GM23248 (cell line): ENCODE data around the gene ADRB2. TPM values are rescaled to one million over a fixed set of nuclear protein-coding genes. Genes with fewer than 3 reads are reported as not detected.

Experiments used
- DNase-seq: peaks from one replicate; pipeline ENCODE4 v3.0.0-alpha.2; 2015
- H2AFZ ChIP-seq: fragments of 200-600 bp; sonication (generic); 2 replicates; pipeline ENCODE4 v1.6.1; 2016; ENCODE audit warnings: antibody characterized with exemption
- H3F3A ChIP-seq: fragments of 200-600 bp; sonication (generic); 2 replicates; pipeline ENCODE4 v1.6.1; 2016; ENCODE audit warnings: mild to moderate bottlenecking, antibody characterized with exemption, mixed run types; ENCODE audit not compliant: insufficient read depth
- H3K27ac ChIP-seq: fragments of 200-600 bp; sonication (generic); 2 replicates; pipeline ENCODE4 v1.5.1; 2016; ENCODE audit warnings: mild to moderate bottlenecking
- H3K27me3 ChIP-seq: fragments of 200-600 bp; sonication (generic); replicated peaks from 2 replicates; pipeline ENCODE4 v1.6.1; 2016; ENCODE audit warnings: mild to moderate bottlenecking; ENCODE audit not compliant: insufficient read depth
- H3K36me3 ChIP-seq: fragments of 200-600 bp; sonication (generic); 2 replicates; pipeline ENCODE4 v1.6.1; 2016; ENCODE audit warnings: low read depth, mild to moderate bottlenecking
- H3K4me1 ChIP-seq: fragments of 200-600 bp; sonication (generic); 2 replicates; pipeline ENCODE4 v1.6.1; 2016; ENCODE audit warnings: mild to moderate bottlenecking; ENCODE audit not compliant: insufficient read depth
- H3K4me2 ChIP-seq: fragments of 200-600 bp; sonication (generic); one replicate; pipeline ENCODE4 v1.6.1; 2016; ENCODE audit warnings: mild to moderate bottlenecking; ENCODE audit not compliant: unreplicated experiment
- H3K4me3 ChIP-seq: fragments of 200-600 bp; sonication (generic); 2 replicates; pipeline ENCODE4 v1.5.1; 2016; ENCODE audit warnings: mild to moderate bottlenecking
- H3K79me2 ChIP-seq: fragments of 200-600 bp; sonication (generic); 2 replicates; pipeline ENCODE4 v1.6.1; 2016; ENCODE audit warnings: mild to moderate bottlenecking; ENCODE audit not compliant: insufficient read depth
- H3K9ac ChIP-seq: fragments of 200-600 bp; sonication (generic); 2 replicates; pipeline ENCODE4 v1.6.1; 2016; ENCODE audit warnings: mild to moderate bottlenecking
- H3K9me2 ChIP-seq: fragments of 200-600 bp; sonication (generic); 2 replicates; pipeline ENCODE4 v1.6.1; 2016; ENCODE audit warnings: mixed run types, mild to moderate bottlenecking, moderate library complexity; ENCODE audit not compliant: insufficient read depth
- H3K9me3 ChIP-seq: fragments of 200-600 bp; sonication (generic); one replicate; pipeline ENCODE4 v1.6.1; 2017; ENCODE audit warnings: low read depth
- H4K20me1 ChIP-seq: fragments of 200-600 bp; sonication (generic); 2 replicates; pipeline ENCODE4 v1.6.0; 2016; ENCODE audit not compliant: insufficient read depth
- EZH2 ChIP-seq: fragments of 200-600 bp; sonication (generic); IDR thresholded peaks from 2 replicates; pipeline ENCODE4 v1.6.1; 2018; ENCODE audit warnings: antibody characterized with exemption, mild to moderate bottlenecking; ENCODE audit not compliant: insufficient read depth, poor library complexity, severe bottlenecking
- EZH2phosphoT487 ChIP-seq: fragments of 200-600 bp; sonication (generic); IDR thresholded peaks from 2 replicates; pipeline ENCODE4 v1.6.1; 2018; ENCODE audit warnings: antibody characterized with exemption, moderate library complexity, mild to moderate bottlenecking, low read depth; ENCODE audit not compliant: insufficient read depth
- WGBS, 2 experiments: methylation state at CpG; one replicate each; pipeline ENCODE4 v1.1.6; 2015 to 2017; ENCODE audit warnings: low lambda C conversion rate in 2 of 2, low coverage in 1 of 2; ENCODE audit errors: missing lambda C conversion rate in 2 of 2; 5-methylcytosine and 5-hydroxymethylcytosine counted together
- in situ Hi-C: fragments of 300-500 bp; cut with MboI; formaldehyde crosslinking; loops from 2 replicates; pipeline ENCODE4 v1.15.0; 2020
- polyA plus RNA-seq: library from polyadenylated mRNA; unstranded; fragments of >200 nt; fragmentation: Nextera tagmentation; extraction: Ambion mirVana; gene quantifications from 2 replicates; pipeline ENCODE4 v1.2.1, GENCODE V29; 2016
- total RNA-seq: library from RNA; depleted of rRNA; stranded (reverse); fragments of >200 nt; shearing (Covaris generic); gene quantifications from 2 replicates; pipeline ENCODE4 v1.2.3, GENCODE V29; 2014

The ADRB2 gene
- total and polyA plus RNA-seq, 2 experiments from 2014 or later = 0.19 to 0.65 TPM

- Histone ChIP-seq H3K4me1 (peaks cover 10% of the 10 kb centered on the region; the same call in 1 of the 2 replicates), H3K27me3 (no peaks in the 10 kb centered on the region), H3K36me3 (no peaks in the 10 kb centered on the region), H3K27ac (no peak overlapping the region), H4K20me1 (no peaks in the 10 kb centered on the region), H3K9me2 (no peaks in the 10 kb centered on the region), H2AFZ (no peak overlapping the region), H3K9me3 (no peaks in the 10 kb centered on the region), H3K4me3 (no peak overlapping the region), H3K79me2 (no peaks in the 10 kb centered on the region), H3K9ac (no peak overlapping the region), H3F3A (no peaks in the 10 kb centered on the region), H3K4me2 (no peak overlapping the region)
- WGBS, 2 experiments = 96 to 97% methylated on average over 2 of the region's 2 CpGs
- DNase-seq = no peak
- no peak for TF ChIP-seq EZH2phosphoT487
- no peak for TF ChIP-seq EZH2
- in situ Hi-C loops = no loop called here
Measured at GRCh38 chr5:148859703-148860102, 33.3 kb downstream of the ADRB2 start.

- Histone ChIP-seq H3K4me1 (peaks cover 12% of the 10 kb centered on the region; the same call in 1 of the 2 replicates), H3K9me3 (no peaks in the 10 kb centered on the region), H3K9me2 (no peaks in the 10 kb centered on the region), H3K4me2 (no peak overlapping the region), H3K79me2 (no peaks in the 10 kb centered on the region), H2AFZ (no peak overlapping the region), H3K4me3 (no peak overlapping the region), H4K20me1 (no peaks in the 10 kb centered on the region), H3K27me3 (no peaks in the 10 kb centered on the region), H3K36me3 (no peaks in the 10 kb centered on the region), H3K27ac (no peak overlapping the region), H3F3A (no peaks in the 10 kb centered on the region), H3K9ac (no peak overlapping the region)
- peak; percentile 10 for DNase-seq
- TF ChIP-seq EZH2 (no peak), EZH2phosphoT487 (no peak)
- 54 to 67% methylated on average over 5 of the region's 5 CpGs for WGBS, 2 experiments
- in situ Hi-C loops = no loop called here
Measured at GRCh38 chr5:148860599-148860998, 34.2 kb downstream of the ADRB2 start.

GRCh38 chr5:148861088-148861487, 34.7 kb downstream of the ADRB2 start:
- no peaks in the 10 kb centered on the region for H3K36me3 ChIP-seq
- peaks cover 12% of the 10 kb centered on the region; the same call in 1 of the 2 replicates for H3K4me1 ChIP-seq
- H3K4me3 ChIP-seq = no peak overlapping the region
- in situ Hi-C loops = no loop called here
- DNase-seq = no peak
- H3K9ac ChIP-seq = no peak overlapping the region
- no peak overlapping the region for H2AFZ ChIP-seq
- no peaks in the 10 kb centered on the region for H3F3A ChIP-seq
- H3K27me3 ChIP-seq = no peaks in the 10 kb centered on the region
- no peak for TF ChIP-seq EZH2phosphoT487
- no peaks in the 10 kb centered on the region for H4K20me1 ChIP-seq
- no peaks in the 10 kb centered on the region for H3K9me3 ChIP-seq
- no peak overlapping the region for H3K4me2 ChIP-seq
- no peaks in the 10 kb centered on the region for H3K79me2 ChIP-seq
- 44 to 50% methylated on average over 2 of the region's 2 CpGs for WGBS, 2 experiments
- H3K27ac ChIP-seq = no peak overlapping the region
- no peaks in the 10 kb centered on the region for H3K9me2 ChIP-seq

GRCh38 chr5:148861696-148862095, 35.3 kb downstream of the ADRB2 start:
- Histone ChIP-seq H3K9me3 (no peaks in the 10 kb centered on the region), H3K9ac (no peak overlapping the region), H3K27ac (no peak overlapping the region), H3K4me1 (peaks cover 12% of the 10 kb centered on the region; the same call in 1 of the 2 replicates), H3K79me2 (no peaks in the 10 kb centered on the region), H3F3A (no peaks in the 10 kb centered on the region), H3K4me2 (no peak overlapping the region), H2AFZ (no peak overlapping the region), H3K36me3 (no peaks in the 10 kb centered on the region), H3K9me2 (no peaks in the 10 kb centered on the region), H3K27me3 (no peaks in the 10 kb centered on the region), H3K4me3 (no peak overlapping the region), H4K20me1 (no peaks in the 10 kb centered on the region)
- 68 to 72% methylated on average over 3 of the region's 3 CpGs for WGBS, 2 experiments
- DNase-seq = no peak
- no peak for TF ChIP-seq EZH2
- no peak for TF ChIP-seq EZH2phosphoT487
- in situ Hi-C loops = no loop called here
